ENCODE data around the gene CD99. TPM values are rescaled to one million over a fixed set of nuclear protein-coding genes. Genes with fewer than 3 reads are reported as not detected.

CD99 gene
- total RNA-seq, 2 experiments from 2014 or later, result 261 to 314 TPM

GRCh38 chrX:2679534-2680485 lies 11.3 kb upstream of the CD99 start:
- no peaks in the 10 kb centered on the region for H3K4me1 Mint-ChIP-seq
- DNase-seq, result no peak
- H3K9me3 Mint-ChIP-seq, result no peaks in the 10 kb centered on the region
- POLR2A ChIA-PET, result no interaction called here
- no peak overlapping the region for H3K4me3 Mint-ChIP-seq
- no peaks in the 10 kb centered on the region for H3K27me3 Mint-ChIP-seq
- H3K27ac Mint-ChIP-seq, result no peak overlapping the region
- CTCF ChIA-PET, result no interaction called here
- H3K36me3 Mint-ChIP-seq (ENCODE audit: low read depth), result peaks cover 2% of the 10 kb centered on the region

GRCh38 chrX:2680486-2681348 lies 10.4 kb upstream of the CD99 start:
- Mint-ChIP-seq H3K27ac (no peak overlapping the region), H3K4me3 (no peak overlapping the region), H3K27me3 (no peaks in the 10 kb centered on the region), H3K9me3 (no peaks in the 10 kb centered on the region), H3K4me1 (no peaks in the 10 kb centered on the region), H3K36me3 (ENCODE audit: low read depth) (peaks cover 2% of the 10 kb centered on the region)
- DNase-seq, result no peak
- CTCF ChIA-PET, result no interaction called here
- POLR2A ChIA-PET, result no interaction called here

- Mint-ChIP-seq H3K27ac (no peak overlapping the region), H3K4me3 (no peak overlapping the region), H3K4me1 (no peaks in the 10 kb centered on the region), H3K9me3 (no peaks in the 10 kb centered on the region), H3K27me3 (peaks cover 4% of the 10 kb centered on the region), H3K36me3 (ENCODE audit: low read depth) (peaks cover 2% of the 10 kb centered on the region)
- POLR2A ChIA-PET, result no interaction called here
- CTCF ChIA-PET, result no interaction called here
- DNase-seq, result no peak
Measured at GRCh38 chrX:2682565-2683177, 8.4 kb upstream of the CD99 start.

- no peaks in the 10 kb centered on the region for H3K36me3 Mint-ChIP-seq (ENCODE audit: low read depth)
- DNase-seq, result no peak
- no peak overlapping the region for H3K27ac Mint-ChIP-seq
- CTCF ChIA-PET, result no interaction called here
- POLR2A ChIA-PET, result no interaction called here
- peaks cover 4% of the 10 kb centered on the region for H3K27me3 Mint-ChIP-seq
- H3K4me3 Mint-ChIP-seq, result no peak overlapping the region
- no peaks in the 10 kb centered on the region for H3K9me3 Mint-ChIP-seq
- H3K4me1 Mint-ChIP-seq, result no peaks in the 10 kb centered on the region
Measured at GRCh38 chrX:2684256-2684655, 6.8 kb upstream of the CD99 start.

- no peak overlapping the region for H3K4me3 Mint-ChIP-seq
- H3K27ac Mint-ChIP-seq, result no peak overlapping the region
- H3K27me3 Mint-ChIP-seq, result peaks cover 4% of the 10 kb centered on the region
- ChIA-PET POLR2A (no interaction called here), CTCF (no interaction called here)
- H3K4me1 Mint-ChIP-seq, result peaks cover 4% of the 10 kb centered on the region
- DNase-seq, result no peak
- H3K36me3 Mint-ChIP-seq (ENCODE audit: low read depth), result no peaks in the 10 kb centered on the region
- H3K9me3 Mint-ChIP-seq, result no peaks in the 10 kb centered on the region
Measured at GRCh38 chrX:2685886-2686285, 5.2 kb upstream of the CD99 start.

- no peak for DNase-seq
- Mint-ChIP-seq H3K4me3 (peak overlapping the region; percentile 99), H3K27me3 (peaks cover 4% of the 10 kb centered on the region), H3K9me3 (no peaks in the 10 kb centered on the region), H3K36me3 (ENCODE audit: low read depth) (peaks cover 29% of the 10 kb centered on the region), H3K27ac (peak overlapping the region; percentile 83), H3K4me1 (peaks cover 27% of the 10 kb centered on the region)
- CTCF ChIA-PET, result no interaction called here
- POLR2A ChIA-PET, result no interaction called here
Measured at GRCh38 chrX:2689773-2690666, 1.1 kb upstream of the CD99 start.

- peaks cover 41% of the 10 kb centered on the region for H3K36me3 Mint-ChIP-seq (ENCODE audit: low read depth)
- DNase-seq, result peak; percentile 30
- CTCF ChIA-PET, result no interaction called here
- H3K27ac Mint-ChIP-seq, result peak overlapping the region; percentile 97
- H3K27me3 Mint-ChIP-seq, result peaks cover 4% of the 10 kb centered on the region
- H3K9me3 Mint-ChIP-seq, result no peaks in the 10 kb centered on the region
- POLR2A ChIA-PET, result no interaction called here
- peaks cover 44% of the 10 kb centered on the region for H3K4me1 Mint-ChIP-seq
- peak overlapping the region; percentile 99 for H3K4me3 Mint-ChIP-seq
Measured at GRCh38 chrX:2691543-2692220, 587 bp downstream of the CD99 start.

- Mint-ChIP-seq H3K4me1 (peaks cover 52% of the 10 kb centered on the region), H3K36me3 (ENCODE audit: low read depth) (peaks cover 43% of the 10 kb centered on the region), H3K9me3 (no peaks in the 10 kb centered on the region), H3K4me3 (peak overlapping the region; percentile 99), H3K27ac (peak overlapping the region; percentile 97), H3K27me3 (no peaks in the 10 kb centered on the region)
- CTCF ChIA-PET, result no interaction called here
- DNase-seq, result peak; percentile 27
- POLR2A ChIA-PET, result no interaction called here
Measured at GRCh38 chrX:2692221-2693112, 1.4 kb downstream of the CD99 start.

- DNase-seq, result peak; percentile 30
- no peaks in the 10 kb centered on the region for H3K9me3 Mint-ChIP-seq
- peaks cover 61% of the 10 kb centered on the region for H3K4me1 Mint-ChIP-seq
- ChIA-PET CTCF (no interaction called here), POLR2A (no interaction called here)
- no peaks in the 10 kb centered on the region for H3K27me3 Mint-ChIP-seq
- peak overlapping the region; percentile 99 for H3K4me3 Mint-ChIP-seq
- H3K36me3 Mint-ChIP-seq (ENCODE audit: low read depth), result peaks cover 52% of the 10 kb centered on the region
- H3K27ac Mint-ChIP-seq, result peak overlapping the region; percentile 97
Measured at GRCh38 chrX:2693113-2694002, 2.3 kb downstream of the CD99 start.

- POLR2A ChIA-PET, result no interaction called here
- H3K4me1 Mint-ChIP-seq, result peaks cover 74% of the 10 kb centered on the region
- peaks cover 65% of the 10 kb centered on the region for H3K36me3 Mint-ChIP-seq (ENCODE audit: low read depth)
- H3K27me3 Mint-ChIP-seq, result no peaks in the 10 kb centered on the region
- H3K9me3 Mint-ChIP-seq, result no peaks in the 10 kb centered on the region
- CTCF ChIA-PET, result no interaction called here
- no peak for DNase-seq
- H3K4me3 Mint-ChIP-seq, result peak overlapping the region; percentile 99
- peak overlapping the region; percentile 97 for H3K27ac Mint-ChIP-seq
Measured at GRCh38 chrX:2694914-2695267, 3.8 kb downstream of the CD99 start.

All from activated CD4-positive, alpha-beta T cell treated with anti-CD3 and anti-CD28 coated beads, Interleukin-2, amount 10 ng/mL, durations not matched to agents 7 days and 5 days (primary cell).